ENCODE results near the gene CNKSR3. TPM values are rescaled to one million over a fixed set of nuclear protein-coding genes. Genes with fewer than 3 reads are reported as not detected.

The CNKSR3 gene
- total RNA-seq, 4 donors from 2014 or later = 4.5 to 7.8 (median 7.0) TPM

GRCh38 chr6:154446984-154447383 lies 63.5 kb downstream of the CNKSR3 start:
- DNase-seq = no peak
- no peak overlapping the region for H3K27ac ChIP-seq
- 98% methylated on average over 8 of the region's 8 CpGs for WGBS, 2 donors
- no peaks in the 10 kb centered on the region for H3K27me3 ChIP-seq
- H3K4me1 ChIP-seq = no peaks in the 10 kb centered on the region
- H3K9me3 ChIP-seq = no peaks in the 10 kb centered on the region
- H3K36me3 ChIP-seq = no peaks in the 10 kb centered on the region
- H3K4me3 ChIP-seq (replicated peaks in 1 of 3) = no peak overlapping the region
- TF ChIP-seq POLR2A (IDR thresholded peaks at IDR 0.05) = no peak
- no peak for TF ChIP-seq CTCF (IDR thresholded peaks at IDR 0.05)
- intact Hi-C loops (cut with DNase I) = no loop called here

GRCh38 chr6:154445417-154445816 lies 65.1 kb downstream of the CNKSR3 start:
- Histone ChIP-seq H3K27ac (no peak overlapping the region), H3K27me3 (no peaks in the 10 kb centered on the region), H3K4me1 (no peaks in the 10 kb centered on the region), H3K9me3 (no peaks in the 10 kb centered on the region), H3K4me3 (replicated peaks in 1 of 3) (no peak overlapping the region), H3K36me3 (no peaks in the 10 kb centered on the region)
- 72 to 73% methylated on average over 2 of the region's 2 CpGs for WGBS, 2 donors
- DNase-seq = no peak
- TF ChIP-seq CTCF (IDR thresholded peaks at IDR 0.05) (no peak), POLR2A (IDR thresholded peaks at IDR 0.05) (no peak)
- intact Hi-C loops (cut with DNase I) = no loop called here

- no peak overlapping the region for H3K27ac ChIP-seq
- H3K4me1 ChIP-seq = no peaks in the 10 kb centered on the region
- H3K27me3 ChIP-seq = no peaks in the 10 kb centered on the region
- no peak overlapping the region for H3K4me3 ChIP-seq (replicated peaks in 1 of 3)
- H3K36me3 ChIP-seq = no peaks in the 10 kb centered on the region
- DNase-seq = no peak
- intact Hi-C loops (cut with DNase I) = no loop called here
- TF ChIP-seq POLR2A (IDR thresholded peaks at IDR 0.05) = no peak
- no peak for TF ChIP-seq CTCF (IDR thresholded peaks at IDR 0.05)
- WGBS, 2 donors = 96 to 98% methylated on average over 12 of the region's 12 CpGs
- no peaks in the 10 kb centered on the region for H3K9me3 ChIP-seq
These were observed 68.5 kb downstream of the CNKSR3 start for GRCh38 chr6:154441995-154442310.

- Histone ChIP-seq H3K27ac (no peak overlapping the region), H3K4me3 (replicated peaks in 1 of 3) (no peak overlapping the region), H3K27me3 (no peaks in the 10 kb centered on the region), H3K9me3 (no peaks in the 10 kb centered on the region), H3K36me3 (no peaks in the 10 kb centered on the region), H3K4me1 (no peaks in the 10 kb centered on the region)
- no peak for DNase-seq
- intact Hi-C loops (cut with DNase I) = no loop called here
- no peak for TF ChIP-seq CTCF (IDR thresholded peaks at IDR 0.05)
- TF ChIP-seq POLR2A (IDR thresholded peaks at IDR 0.05) = no peak
- 100% methylated on average over 1 of the region's 1 CpG for WGBS, 2 donors
These were observed 70.0 kb downstream of the CNKSR3 start for GRCh38 chr6:154440422-154441043.

- Histone ChIP-seq H3K4me3 (replicated peaks in 1 of 3) (no peak overlapping the region), H3K9me3 (no peaks in the 10 kb centered on the region), H3K27me3 (no peaks in the 10 kb centered on the region), H3K4me1 (no peaks in the 10 kb centered on the region), H3K36me3 (no peaks in the 10 kb centered on the region), H3K27ac (no peak overlapping the region)
- TF ChIP-seq CTCF (IDR thresholded peaks at IDR 0.05) (no peak), POLR2A (IDR thresholded peaks at IDR 0.05) (no peak)
- intact Hi-C loops (cut with DNase I) = no loop called here
- DNase-seq = no peak
- 38 to 80% methylated on average over 3 of the region's 3 CpGs for WGBS, 2 donors
These were observed 70.5 kb downstream of the CNKSR3 start for GRCh38 chr6:154440022-154440421.

Measured in thyroid gland (tissue), 4 donors.